ENCODE results near the gene SMAP2. TPM values are rescaled to one million over a fixed set of nuclear protein-coding genes. Genes with fewer than 3 reads are reported as not detected.
A peak's percentile ranks its signal among the peaks of the same experiment; 100 is the strongest.

Gene SMAP2
- total and polyA plus RNA-seq, 2 of the 4 experiments (the other 2 are of a cell fraction) = 30.1 to 31.0 TPM

DNA sequence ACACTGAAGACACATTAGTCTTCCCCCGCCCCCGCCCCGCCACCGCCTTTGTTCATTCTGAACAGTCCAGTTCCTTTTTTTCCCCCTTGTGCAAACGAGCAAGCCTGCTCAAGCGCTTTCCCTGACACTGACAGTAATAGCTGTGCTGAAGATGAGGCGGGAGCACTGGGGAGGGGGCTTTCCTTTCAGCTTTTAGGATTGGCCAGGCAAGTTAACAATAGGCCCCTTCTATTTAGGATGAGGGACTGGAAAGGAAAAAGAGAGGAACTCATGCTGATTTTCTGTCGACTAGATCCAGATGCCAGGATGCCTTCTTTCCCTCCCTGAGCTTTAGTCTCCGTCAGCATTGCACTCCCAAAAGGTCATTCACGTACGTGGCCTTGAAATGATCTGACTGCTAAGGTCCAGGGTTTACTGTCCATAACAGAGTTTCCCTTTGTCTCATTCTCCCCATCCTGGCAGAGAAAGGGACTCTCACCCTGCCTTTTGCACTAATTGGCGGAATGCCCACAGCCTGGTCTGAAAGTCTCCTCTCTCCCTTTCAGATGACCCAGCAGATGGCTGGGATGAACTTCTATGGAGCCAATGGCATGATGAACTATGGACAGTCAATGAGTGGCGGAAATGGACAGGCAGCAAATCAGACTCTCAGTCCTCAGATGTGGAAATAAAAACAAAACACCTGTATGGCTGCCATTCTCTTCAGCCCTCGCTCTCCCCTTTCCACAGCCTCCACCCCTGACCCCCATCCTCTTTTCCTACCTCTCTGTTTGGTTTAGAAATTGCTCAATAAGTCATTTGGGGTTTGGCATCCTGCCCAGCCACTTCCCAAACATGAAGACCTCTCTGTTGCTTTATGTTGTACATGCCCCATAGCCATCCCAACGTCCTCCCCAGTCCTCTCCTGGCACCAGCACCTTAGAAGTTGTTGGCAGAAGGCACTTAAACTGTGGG lies 48.2 kb downstream of the SMAP2 start:
- Histone ChIP-seq H3K9ac (ENCODE audit: low read depth, low read length) (no peak overlapping the region), H3K4me1 (ENCODE audit: control insufficient read depth, insufficient read depth, low read length) (peaks cover 3% of the 10 kb centered on the region; the same call in 1 of the 2 replicates), H2BK20ac (ENCODE audit: low read depth, low read length) (no peak overlapping the region), H3K27me3 (ENCODE audit: control insufficient read depth, insufficient read depth, low read length) (no peaks in the 10 kb centered on the region), H2BK15ac (ENCODE audit: low read depth, low read length) (no peak overlapping the region), H2AFZ (replicated peaks; ENCODE audit: low read length, poor library complexity) (no peak overlapping the region), H2AK5ac (ENCODE audit: low read depth, low read length) (no peak overlapping the region), H4K8ac (ENCODE audit: low read depth in 2 of 2, low read length in 2 of 2) (no peak overlapping the region), H3K36me3 (ENCODE audit: control insufficient read depth, insufficient read depth, low read length) (peaks cover 13% of the 10 kb centered on the region), H3K23ac (ENCODE audit: low read depth, low read length) (no peak overlapping the region; the same call in 1 of the 2 replicates), H3K9me1 (ENCODE audit: insufficient read depth, low read length) (peaks cover 12% of the 10 kb centered on the region; the same call in 1 of the 2 replicates), H4K91ac (ENCODE audit: insufficient read depth, low read depth, low read length) (no peak overlapping the region), H3K4me2 (ENCODE audit: low read depth, low read length) (no peak overlapping the region), H2BK120ac (ENCODE audit: low read depth, low read length) (no peak overlapping the region), H2BK5ac (ENCODE audit: low read depth, low read length, poor library complexity, severe bottlenecking) (no peak overlapping the region), H3K18ac (ENCODE audit: low read depth, low read length) (no peak overlapping the region), H3K27ac (ENCODE audit: insufficient read depth, low read length) (no peak overlapping the region), H3K14ac (replicated peaks; ENCODE audit: low read depth, low read length) (no peak overlapping the region; the same call in 1 of the 2 replicates), H2AK9ac (replicated peaks; ENCODE audit: low read depth, low read length, poor library complexity) (no peak overlapping the region), H3K56ac (ENCODE audit: extremely low read depth, insufficient read depth, low read length) (no peak overlapping the region), H4K20me1 (ENCODE audit: insufficient read depth, low read length) (no peaks in the 10 kb centered on the region), H4K5ac (ENCODE audit: low read depth, low read length) (no peak overlapping the region), H3K79me1 (ENCODE audit: low read depth in 1 of 2, low read length in 2 of 2) (peaks cover 8 to 12% of the 10 kb centered on the region in 2 experiments; a peak in 3 of 4 replicates), H3K4me3 (ENCODE audit: insufficient read depth, low read depth, low read length) (no peak overlapping the region), H3K9me3 (ENCODE audit: control insufficient read depth, insufficient read depth, low read length) (no peaks in the 10 kb centered on the region), H3K4ac (ENCODE audit: low read depth, low read length) (no peak overlapping the region; the same call in 1 of the 2 replicates)
- in situ Hi-C loops (cut with MboI; ENCODE audit: low sequenced_read_pairs) (no loop called here), intact Hi-C loops (cut with micrococcal nuclease) (no loop called here), dilution Hi-C loops (cut with HindIII; ENCODE audit: low sequenced_read_pairs, unreplicated experiment) (no loop called here)
- WGBS, 2 experiments (ENCODE audit: extremely low coverage in 2 of 2, insufficient read length in 1 of 2) = 58% methylated on average over 4 of the region's 15 CpGs; no CpG with 5 or more reads in 1 of the 2 experiments
- TF ChIP-seq CEBPB (IDR thresholded peaks at IDR 0.05; ENCODE audit: low read depth, low read length) (0 out of 2 replicates have a peak, but pooled peaks have one; percentile 12), RFX5 (IDR thresholded peaks at IDR 0.05; ENCODE audit: low read depth, low read length) (no peak)
- DNase-seq (peak; percentile 23), ATAC-seq (ENCODE audit: low read depth) (no peak; the same call in 1 of the 2 replicates)
- CTCF ChIA-PET = interaction anchor here (0.6 kb wide), 1 partner anchor 313 kb away, joined by 3 read pairs; no protein-coding TSS in a partner anchor
- no TSS peak for BruUV-seq (replicated peaks)
- POLR2A ChIA-PET (ENCODE audit: unreplicated experiment) = no interaction called here

Data from IMR-90 (cell line).